ENCODE measurements around the gene LLGL1. TPM values are rescaled to one million over a fixed set of nuclear protein-coding genes. Genes with fewer than 3 reads are reported as not detected.
A peak's percentile ranks its signal among the peaks of the same experiment; 100 is the strongest.

LLGL1 gene
- total RNA-seq, 1 donor from 2014 or later: 17.2 TPM

DNA sequence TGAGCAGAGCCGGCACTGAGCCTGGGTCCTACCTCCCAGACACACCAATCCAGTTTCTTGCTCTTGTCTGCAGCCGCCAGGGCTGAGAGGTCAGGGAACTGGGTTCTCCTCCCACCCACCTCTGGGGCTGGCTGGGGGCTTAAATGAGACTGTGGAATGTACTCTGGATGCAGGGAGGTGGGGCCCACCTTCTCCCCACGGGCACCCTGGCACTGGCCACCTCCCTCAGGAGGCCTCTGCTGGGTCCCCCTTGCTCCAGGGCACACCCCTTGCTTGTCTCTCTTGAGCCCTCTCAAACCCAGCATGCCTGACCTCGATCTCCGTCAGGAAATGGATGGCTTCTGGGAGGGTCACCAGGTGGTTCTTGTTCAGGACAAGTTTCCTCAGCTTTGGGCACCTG is 26.7 kb downstream of the LLGL1 start:
- no peak for DNase-seq (ENCODE audit: low read depth in 2 of 2)

- no peak for DNase-seq (ENCODE audit: low read depth in 2 of 2)
Measured at GRCh38 chr17:18253187-18253884, 27.9 kb downstream of the LLGL1 start.

DNA sequence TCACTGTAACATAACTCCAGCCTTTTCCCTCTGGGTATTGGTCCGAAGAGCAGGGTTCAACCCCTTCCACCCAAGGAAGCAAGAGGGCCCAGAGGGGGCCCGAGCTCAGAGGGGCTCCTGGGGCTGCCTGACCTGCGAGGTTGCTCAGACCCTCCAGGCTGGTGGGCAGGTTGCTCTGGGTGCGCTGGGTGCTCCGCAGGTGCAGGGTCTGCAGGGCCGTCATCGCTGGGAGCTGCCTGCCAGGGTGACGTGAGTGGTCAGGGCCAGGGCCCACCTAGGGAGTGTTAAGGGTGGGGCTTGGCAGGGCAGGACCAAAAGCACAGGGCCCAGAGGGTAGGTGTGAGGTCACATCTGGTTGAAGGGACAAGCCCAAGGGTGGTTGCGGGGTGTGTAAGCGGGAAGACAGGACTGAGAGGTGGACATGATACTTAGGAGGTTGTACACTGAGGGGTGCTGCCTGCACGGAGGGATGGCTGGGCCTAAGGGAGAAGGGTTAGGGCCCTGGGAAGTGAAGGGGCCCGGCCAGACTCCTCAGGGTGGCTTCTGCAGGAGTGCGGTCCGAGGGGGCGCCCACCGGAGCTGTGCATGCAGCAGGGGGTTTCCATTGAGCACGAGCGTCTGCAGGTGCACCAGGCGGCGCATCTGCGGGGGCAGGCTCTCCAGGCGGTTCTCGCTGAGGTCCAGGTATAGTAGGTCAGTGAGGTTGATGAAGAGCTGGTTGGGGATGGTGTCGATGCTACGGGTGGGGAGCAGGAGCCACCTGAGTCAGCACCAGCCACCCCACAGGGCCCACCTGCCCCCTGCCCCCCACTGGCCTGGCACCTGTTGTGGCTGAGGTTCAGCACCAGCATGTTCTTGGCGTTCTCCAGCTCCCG is 28.7 kb downstream of the LLGL1 start:
- DNase-seq (ENCODE audit: low read depth in 2 of 2): no peak

- no peak for DNase-seq (ENCODE audit: low read depth in 2 of 2)
Measured at GRCh38 chr17:18254888-18255649, 29.6 kb downstream of the LLGL1 start.

- no peak for DNase-seq (ENCODE audit: low read depth in 2 of 2)
Measured at GRCh38 chr17:18256351-18256750, 30.9 kb downstream of the LLGL1 start.

DNA sequence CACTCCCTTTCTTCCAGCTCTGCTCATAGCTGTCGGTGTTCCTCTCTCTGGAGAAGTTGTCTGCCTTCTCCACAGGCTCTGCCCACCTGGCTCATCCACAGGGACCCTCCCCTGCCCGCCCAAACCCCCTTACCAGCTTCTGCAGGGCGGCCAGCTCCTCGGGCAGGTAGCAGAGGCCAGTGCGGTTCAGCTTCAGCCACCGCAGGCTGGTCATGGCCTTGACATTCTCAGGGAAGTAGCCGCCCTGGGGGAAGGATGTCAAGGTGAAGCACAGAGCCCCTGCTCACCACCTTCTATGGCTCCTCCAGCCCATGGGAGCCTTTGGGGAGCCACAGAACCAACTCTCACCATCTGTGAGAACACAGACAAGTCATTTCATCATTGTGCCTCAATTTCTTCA is 31.3 kb downstream of the LLGL1 start:
- DNase-seq (ENCODE audit: low read depth in 2 of 2): no peak

GRCh38 chr17:18257268-18257981 is 32.0 kb downstream of the LLGL1 start:
- DNase-seq (ENCODE audit: low read depth in 2 of 2): peak in 1 of 2 donors; percentile 57

GRCh38 chr17:18257982-18258355 is 32.5 kb downstream of the LLGL1 start:
- DNase-seq (ENCODE audit: low read depth in 2 of 2): peak; percentile 29 to 77

GRCh38 chr17:18258356-18259038 is 33.1 kb downstream of the LLGL1 start, which contains the start of gene FLII:
TSS of gene FLII (minus strand) at chr17:18258738. CDS start at chr17:18258690, 48 bp downstream.
- DNase-seq (ENCODE audit: low read depth in 2 of 2): peak in 1 of 2 donors; percentile 12

DNA sequence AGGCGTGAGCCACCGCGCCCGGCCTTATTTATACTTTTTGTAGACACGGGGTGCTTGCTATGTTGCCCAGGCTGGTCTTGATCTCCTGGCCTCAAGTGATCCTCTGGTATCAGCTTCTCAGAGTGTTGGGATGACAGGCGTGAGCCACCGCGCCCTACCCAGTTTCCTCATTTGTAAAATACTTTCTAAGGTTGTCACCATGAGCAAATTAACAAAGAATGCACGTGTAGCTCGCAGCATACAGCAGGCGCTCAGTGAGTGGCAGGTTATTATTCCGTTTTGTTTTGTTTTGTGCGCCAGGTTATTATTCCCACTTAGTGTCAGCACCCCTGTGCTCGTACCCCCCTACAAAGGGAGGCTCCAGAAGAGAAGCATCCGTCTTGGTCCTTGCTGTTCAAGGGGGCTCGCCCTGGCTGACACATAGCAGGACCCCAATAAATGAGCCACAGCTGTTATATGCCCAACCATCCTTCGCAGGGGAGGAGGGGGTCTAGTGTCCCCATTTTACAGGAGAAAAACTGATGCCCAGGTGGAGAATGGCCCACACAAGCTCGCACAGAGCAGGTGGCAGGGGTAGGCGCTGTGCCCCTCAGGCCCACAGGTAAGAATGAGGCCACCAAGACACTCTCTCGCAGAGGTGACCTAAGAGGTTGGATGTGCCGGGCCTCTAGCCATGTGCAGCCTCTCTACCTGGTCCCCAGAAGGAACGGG is 34.3 kb downstream of the LLGL1 start:
- no peak for DNase-seq (ENCODE audit: low read depth in 2 of 2)

- peak; percentile 86 to 96 for DNase-seq (ENCODE audit: low read depth in 2 of 2)
Measured at GRCh38 chr17:18260332-18261145, 35.1 kb downstream of the LLGL1 start, which contains the start of gene MIEF2. TSS of gene MIEF2 (plus strand) at chr17:18260662. CDS start at chr17:18262721, 2,059 bp downstream.

DNA sequence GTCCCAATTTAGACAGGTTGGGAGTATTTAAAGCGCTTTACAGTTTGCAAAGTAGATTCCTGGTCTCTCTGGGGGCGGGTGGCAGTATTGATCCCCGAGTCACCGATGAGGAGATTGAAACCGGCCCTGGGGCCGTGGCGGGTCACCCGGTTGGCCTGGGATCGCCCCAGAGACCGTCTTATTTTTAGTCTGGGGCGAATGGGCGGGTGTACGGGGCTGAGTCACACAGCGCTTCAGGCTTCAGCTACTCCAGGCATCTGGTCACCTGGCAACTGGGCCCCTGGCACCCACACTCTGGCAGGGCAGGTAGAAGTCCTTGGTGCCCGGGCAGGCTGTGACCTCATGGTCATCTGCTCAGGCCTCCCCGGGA is 35.7 kb downstream of the LLGL1 start:
- DNase-seq (ENCODE audit: low read depth in 2 of 2): peak in 1 of 2 donors; percentile 55

GRCh38 chr17:18261659-18262058 is 36.2 kb downstream of the LLGL1 start:
- no peak for DNase-seq (ENCODE audit: low read depth in 2 of 2)

GRCh38 chr17:18262111-18262510 is 36.7 kb downstream of the LLGL1 start:
- no peak for DNase-seq (ENCODE audit: low read depth in 2 of 2)

GRCh38 chr17:18262641-18263040 is 37.2 kb downstream of the LLGL1 start:
- DNase-seq (ENCODE audit: low read depth in 2 of 2): no peak

DNA sequence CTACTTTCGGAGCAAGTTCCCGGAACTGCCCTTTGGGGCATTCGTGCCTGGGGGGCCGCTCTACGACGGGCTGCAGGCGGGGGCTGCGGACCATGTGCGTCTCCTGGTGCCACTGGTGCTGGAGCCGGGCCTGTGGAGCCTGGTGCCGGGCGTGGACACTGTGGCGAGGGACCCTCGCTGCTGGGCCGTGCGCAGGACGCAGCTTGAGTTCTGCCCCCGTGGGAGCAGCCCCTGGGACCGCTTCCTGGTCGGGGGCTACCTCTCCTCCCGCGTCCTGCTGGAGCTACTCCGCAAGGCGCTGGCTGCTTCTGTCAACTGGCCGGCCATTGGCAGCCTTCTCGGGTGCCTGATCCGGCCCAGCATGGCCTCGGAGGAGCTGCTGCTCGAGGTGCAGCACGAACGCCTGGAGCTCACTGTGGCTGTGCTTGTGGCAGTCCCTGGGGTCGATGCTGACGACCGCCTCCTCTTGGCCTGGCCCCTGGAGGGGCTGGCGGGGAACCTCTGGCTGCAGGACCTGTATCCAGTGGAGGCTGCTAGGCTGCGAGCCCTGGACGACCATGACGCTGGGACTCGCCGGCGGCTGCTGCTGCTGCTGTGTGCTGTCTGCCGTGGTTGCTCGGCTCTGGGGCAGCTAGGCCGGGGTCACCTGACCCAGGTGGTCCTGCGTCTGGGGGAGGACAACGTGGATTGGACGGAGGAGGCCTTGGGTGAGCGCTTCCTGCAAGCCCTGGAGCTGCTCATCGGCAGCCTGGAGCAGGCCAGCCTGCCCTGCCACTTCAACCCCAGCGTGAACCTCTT is 38.6 kb downstream of the LLGL1 start:
- no peak for DNase-seq (ENCODE audit: low read depth in 2 of 2)

- DNase-seq (ENCODE audit: low read depth in 2 of 2): no peak
Measured at GRCh38 chr17:18267366-18267765, 41.9 kb downstream of the LLGL1 start.
